Chondrocyte (in vitro differentiated cells): ENCODE measurements around the gene FGG. TPM values are rescaled to one million over a fixed set of nuclear protein-coding genes. Genes with fewer than 3 reads are reported as not detected.

Experiments used
- DNase-seq: peaks from one replicate; pipeline ENCODE4 v3.0.0; 2021; ENCODE audit warnings: mixed read lengths, low spot score
- H3K27ac Mint-ChIP-seq: one replicate; pipeline ENCODE4 v1.8.0; 2021; ENCODE audit warnings: mild to moderate bottlenecking, moderate library complexity, mixed read lengths; ENCODE audit not compliant: unreplicated experiment
- H3K27me3 Mint-ChIP-seq: 2 replicates; pipeline ENCODE4 v1.8.0; 2021; ENCODE audit warnings: low read depth, mixed read lengths
- H3K36me3 Mint-ChIP-seq: 2 replicates; pipeline ENCODE4 v1.8.0; 2021; ENCODE audit warnings: low read depth, mixed read lengths
- H3K4me1 Mint-ChIP-seq: 2 replicates; pipeline ENCODE4 v1.8.0; 2021; ENCODE audit warnings: low read depth, mild to moderate bottlenecking, mixed read lengths
- H3K4me3 Mint-ChIP-seq: one replicate; pipeline ENCODE4 v1.8.0; 2021; ENCODE audit warnings: mild to moderate bottlenecking, moderate library complexity, mixed read lengths; ENCODE audit not compliant: unreplicated experiment
- H3K9me3 Mint-ChIP-seq: 2 replicates; pipeline ENCODE4 v1.8.0; 2021; ENCODE audit warnings: low read depth, mixed read lengths
- CTCF ChIP-seq: fragments of 200-600 bp; sonication (generic); IDR thresholded peaks from 2 replicates; pipeline ENCODE4 v1.5.0; 2021; ENCODE audit warnings: antibody characterized with exemption, mild to moderate bottlenecking, moderate library complexity
- long read RNA-seq: library from polyadenylated mRNA; stranded (forward); transcript quantifications from one replicate; pipeline ENCODE4 v2.0.0, GENCODE V29; 2021
- total RNA-seq: library from RNA; stranded (reverse); gene quantifications from 3 replicates; pipeline ENCODE4 v1.2.1, GENCODE V29; 2021

FGG gene
- total RNA-seq, result not detected in 3 replicates
- long read RNA-seq, result 0 reads

- DNase-seq, result no peak
- no peak within 1 kb of the TSS for H3K4me3 Mint-ChIP-seq
- peak within 1 kb of the TSS; percentile 14 for H3K27ac Mint-ChIP-seq
- no peaks in the 10 kb centered on the region for H3K9me3 Mint-ChIP-seq
- peaks cover 2% of the 10 kb centered on the region for H3K4me1 Mint-ChIP-seq
- peaks cover 43% of the 10 kb centered on the region for H3K27me3 Mint-ChIP-seq
- TF ChIP-seq CTCF, result no peak
- H3K36me3 Mint-ChIP-seq, result no peaks in the 10 kb centered on the region
Measured at GRCh38 chr4:154612472-154613414, at the start of gene FGG. Gene FGG (minus strand): TSS chr4:154612656. CDS start chr4:154612609, 47 bp downstream.

DNA sequence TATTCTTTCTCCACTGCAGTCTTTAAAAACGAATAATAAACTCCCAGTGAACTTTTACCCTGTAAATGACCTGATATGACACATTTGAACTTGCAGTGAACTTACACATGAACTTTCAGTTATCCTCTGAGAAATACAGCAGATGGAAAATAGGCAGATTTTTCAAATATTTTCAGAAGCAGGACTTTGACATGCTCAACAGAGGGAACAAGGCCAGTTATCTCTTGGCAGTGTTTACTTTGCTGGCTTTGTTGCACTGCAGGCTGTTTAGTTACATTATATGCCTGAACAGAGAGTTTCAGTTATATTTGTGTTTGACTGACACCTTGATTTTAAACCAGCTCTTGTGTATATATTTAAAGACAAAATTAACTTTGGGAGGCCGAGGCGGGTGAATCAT, 47.6 kb upstream of the FGG start:
- no peak overlapping the region for H3K27ac Mint-ChIP-seq
- H3K27me3 Mint-ChIP-seq, result peaks cover 23% of the 10 kb centered on the region
- H3K4me1 Mint-ChIP-seq, result no peaks in the 10 kb centered on the region
- no peak for DNase-seq
- no peaks in the 10 kb centered on the region for H3K9me3 Mint-ChIP-seq
- H3K36me3 Mint-ChIP-seq, result no peaks in the 10 kb centered on the region
- no peak for TF ChIP-seq CTCF
- H3K4me3 Mint-ChIP-seq, result no peak overlapping the region

GRCh38 chr4:154658680-154659405, 46.4 kb upstream of the FGG start:
- TF ChIP-seq CTCF, result no peak

GRCh38 chr4:154643493-154643892, 31.0 kb upstream of the FGG start:
- Mint-ChIP-seq H3K27me3 (peaks cover 27% of the 10 kb centered on the region), H3K36me3 (no peaks in the 10 kb centered on the region), H3K27ac (no peak overlapping the region), H3K9me3 (no peaks in the 10 kb centered on the region), H3K4me1 (no peaks in the 10 kb centered on the region), H3K4me3 (no peak overlapping the region)
- DNase-seq, result no peak
- no peak for TF ChIP-seq CTCF

More at GRCh38 chr4:154658680-154659405, 46.4 kb upstream of the FGG start:
- Mint-ChIP-seq H3K27ac (no peak overlapping the region), H3K9me3 (no peaks in the 10 kb centered on the region), H3K27me3 (peaks cover 19% of the 10 kb centered on the region), H3K4me1 (no peaks in the 10 kb centered on the region), H3K36me3 (no peaks in the 10 kb centered on the region), H3K4me3 (no peak overlapping the region)
- DNase-seq, result no peak

GRCh38 chr4:154642373-154643009, 30.0 kb upstream of the FGG start:
- no peak for TF ChIP-seq CTCF
- H3K27me3 Mint-ChIP-seq, result peaks cover 23% of the 10 kb centered on the region
- no peak overlapping the region for H3K4me3 Mint-ChIP-seq
- no peak overlapping the region for H3K27ac Mint-ChIP-seq
- H3K9me3 Mint-ChIP-seq, result no peaks in the 10 kb centered on the region
- no peaks in the 10 kb centered on the region for H3K36me3 Mint-ChIP-seq
- DNase-seq, result no peak
- H3K4me1 Mint-ChIP-seq, result peaks cover 2% of the 10 kb centered on the region
